Measurements from ENCODE around the gene ZNF705A.
"Not testable (repeated sequence)": the region's sequence is repeated elsewhere in the genome, so short reads cannot be mapped to it uniquely, and the experiment has no call there.

GRCh38 chr12:8227732-8228077 lies 70.9 kb downstream of the ZNF705A start:
- not testable (repeated sequence) for TF ChIP-seq CTCF (IDR thresholded peaks at IDR 0.05); POLR2AphosphoS5 (IDR thresholded peaks at IDR 0.05; ENCODE audit: low read depth, low read length)
